GM23338 (cell line): ENCODE data around the gene BGLAP. TPM values are rescaled to one million over a fixed set of nuclear protein-coding genes. Genes with fewer than 3 reads are reported as not detected.

Source experiments
- ATAC-seq: fragments of 200-7000 bp; cut with Tn5 transposase; 3 replicates; pipeline ENCODE4 v1.9.1; 2020
- DNase-seq: peaks from one replicate; pipeline ENCODE4 v3.0.0-alpha.2; 2015; ENCODE audit warnings: low spot score
- H2AFZ ChIP-seq: fragments of 200-600 bp; sonication (generic); 2 replicates; pipeline ENCODE4 v1.8.0; 2016; ENCODE audit warnings: antibody characterized with exemption, mild to moderate bottlenecking, moderate library complexity
- H3F3A ChIP-seq: fragments of 200-600 bp; sonication (generic); replicated peaks from 2 replicates; pipeline ENCODE4 v1.8.0; 2017; ENCODE audit warnings: antibody characterized with exemption, mixed run types, low read depth
- H3K27ac ChIP-seq: fragments of 200-600 bp; sonication (generic); 2 replicates; pipeline ENCODE4 v1.6.1; 2016; ENCODE audit warnings: low read depth
- H3K27me3 ChIP-seq: fragments of 200-600 bp; sonication (generic); 2 replicates; pipeline ENCODE4 v1.8.0; 2016; ENCODE audit warnings: mild to moderate bottlenecking, mixed run types, moderate library complexity; ENCODE audit not compliant: insufficient read depth
- H3K36me3 ChIP-seq: fragments of 200-600 bp; sonication (generic); 2 replicates; pipeline ENCODE4 v1.8.0; 2016; ENCODE audit warnings: mild to moderate bottlenecking; ENCODE audit not compliant: insufficient read depth
- H3K4me1 ChIP-seq: fragments of 200-600 bp; sonication (generic); 2 replicates; pipeline ENCODE4 v1.8.0; 2016; ENCODE audit warnings: mild to moderate bottlenecking, moderate library complexity; ENCODE audit not compliant: insufficient read depth
- H3K4me2 ChIP-seq: fragments of 200-600 bp; sonication (generic); 2 replicates; pipeline ENCODE4 v1.7.1; 2017; ENCODE audit warnings: mixed run types
- H3K4me3 ChIP-seq: fragments of 200-600 bp; sonication (generic); 2 replicates; pipeline ENCODE4 v1.6.1; 2016; ENCODE audit warnings: mixed run types
- H3K79me2 ChIP-seq: fragments of 200-600 bp; sonication (generic); replicated peaks from 2 replicates; pipeline ENCODE4 v1.8.0; 2017; ENCODE audit warnings: mild to moderate bottlenecking; ENCODE audit not compliant: insufficient read depth
- H3K9me2 ChIP-seq: fragments of 200-600 bp; sonication (generic); 2 replicates; pipeline ENCODE4 v1.8.0; 2017; ENCODE audit not compliant: insufficient read depth
- H4K20me1 ChIP-seq: fragments of 200-600 bp; sonication (generic); replicated peaks from 2 replicates; pipeline ENCODE4 v1.8.0; 2017; ENCODE audit warnings: mild to moderate bottlenecking; ENCODE audit not compliant: insufficient read depth
- H3K27ac Mint-ChIP-seq: 2 replicates; pipeline ENCODE4 v1.8.0; 2020; ENCODE audit warnings: inconsistent platforms, mild to moderate bottlenecking, moderate library complexity, mixed read lengths
- H3K27me3 Mint-ChIP-seq: 3 replicates; pipeline ENCODE4 v1.8.0; 2022; ENCODE audit warnings: low read depth, mild to moderate bottlenecking, moderate library complexity, mixed read lengths, inconsistent platforms; ENCODE audit not compliant: insufficient read depth, poor library complexity
- H3K36me3 Mint-ChIP-seq: 3 replicates; pipeline ENCODE4 v1.8.0; 2021; ENCODE audit warnings: low read depth, mild to moderate bottlenecking, inconsistent platforms, moderate library complexity, mixed read lengths
- H3K4me1 Mint-ChIP-seq: 3 replicates; pipeline ENCODE4 v1.8.0; 2020; ENCODE audit warnings: mild to moderate bottlenecking, inconsistent platforms, mixed read lengths
- H3K4me3 Mint-ChIP-seq: 3 replicates; pipeline ENCODE4 v1.8.0; 2021; ENCODE audit warnings: moderate library complexity, mild to moderate bottlenecking, inconsistent platforms, mixed read lengths
- H3K9me3 Mint-ChIP-seq: 3 replicates; pipeline ENCODE4 v1.8.0; 2020; ENCODE audit warnings: moderate library complexity, mild to moderate bottlenecking, inconsistent platforms, mixed read lengths
- CREB1 ChIP-seq: fragments of 250-450 bp; sonication (Bioruptor Pico); IDR thresholded peaks from 2 replicates; pipeline ENCODE4 v1.5.0; 2020; ENCODE audit warnings: low read depth, mild to moderate bottlenecking, moderate library complexity
- EZH2 ChIP-seq: fragments of 200-600 bp; sonication (generic); IDR thresholded peaks from one replicate; pipeline ENCODE4 v1.8.0; 2017; ENCODE audit warnings: antibody characterized with exemption, mild to moderate bottlenecking, low read depth; ENCODE audit not compliant: unreplicated experiment
- EZH2phosphoT487 ChIP-seq: fragments of 200-600 bp; sonication (generic); IDR thresholded peaks from one replicate; pipeline ENCODE4 v1.8.1; 2018; ENCODE audit warnings: antibody characterized with exemption; ENCODE audit not compliant: unreplicated experiment
- JUNB ChIP-seq: IDR thresholded peaks from one replicate; pipeline ENCODE4 v1.6.1; 2016; ENCODE audit warnings: antibody characterized with exemption; ENCODE audit not compliant: unreplicated experiment
- NANOG ChIP-seq: IDR thresholded peaks from 2 replicates; pipeline ENCODE4 v1.6.1; 2016; ENCODE audit warnings: antibody characterized with exemption, borderline replicate concordance
- POLR2AphosphoS5 ChIP-seq: IDR thresholded peaks from 2 replicates; pipeline ENCODE4 v1.6.1; 2016; ENCODE audit warnings: antibody characterized with exemption, low read depth
- STAT1 ChIP-seq: IDR thresholded peaks from one replicate; pipeline ENCODE4 v1.6.1; 2016; ENCODE audit warnings: antibody characterized with exemption; ENCODE audit not compliant: unreplicated experiment
- ZNF114 ChIP-seq: fragments of 250-450 bp; sonication (Bioruptor Pico); IDR thresholded peaks from 2 replicates; pipeline ENCODE4 v1.5.0; 2020; ENCODE audit warnings: mild to moderate bottlenecking, moderate library complexity
- ZNF331 ChIP-seq: fragments of 250-450 bp; sonication (Bioruptor Pico); IDR thresholded peaks from 2 replicates; pipeline ENCODE4 v1.5.0; 2020; ENCODE audit warnings: low read depth, mild to moderate bottlenecking, moderate library complexity
- polyA plus RNA-seq: library from polyadenylated mRNA; unstranded; fragments of >200 nt; fragmentation: Nextera tagmentation; extraction: Ambion mirVana; gene quantifications from 2 replicates; pipeline ENCODE4 v1.2.1, GENCODE V29; 2016
- total RNA-seq: library from RNA; depleted of rRNA; stranded (reverse); fragments of >200 nt; shearing (Covaris generic); gene quantifications from 2 replicates; pipeline ENCODE4 v1.2.3, GENCODE V29; 2014
- TF ChIP-seq, protein P1 (sequence below), 2 experiments: fragments of 200-600 bp in 1 of 2; sonication (generic) in 1 of 2; conservative IDR thresholded peaks; 2 replicates each; pipeline versions ENCODE4 v1.5.1 to v1.6.1; 2016 to 2017; ENCODE audit warnings: antibody characterized with exemption in 2 of 2, low read depth in 2 of 2, mild to moderate bottlenecking in 2 of 2, moderate library complexity in 1 of 2
- TF ChIP-seq, protein P2 (sequence below): IDR thresholded peaks from 2 replicates; pipeline ENCODE4 v1.6.1; 2016; ENCODE audit warnings: antibody characterized with exemption
- TF ChIP-seq, protein P3 (sequence below): fragments of 250-450 bp; sonication (Bioruptor Pico); IDR thresholded peaks from 2 replicates; pipeline ENCODE4 v1.5.0; 2020; ENCODE audit warnings: mild to moderate bottlenecking, moderate library complexity

The BGLAP gene
- total and polyA plus RNA-seq, 2 experiments from 2014 or later: 0.36 to 0.42 TPM

DNA sequence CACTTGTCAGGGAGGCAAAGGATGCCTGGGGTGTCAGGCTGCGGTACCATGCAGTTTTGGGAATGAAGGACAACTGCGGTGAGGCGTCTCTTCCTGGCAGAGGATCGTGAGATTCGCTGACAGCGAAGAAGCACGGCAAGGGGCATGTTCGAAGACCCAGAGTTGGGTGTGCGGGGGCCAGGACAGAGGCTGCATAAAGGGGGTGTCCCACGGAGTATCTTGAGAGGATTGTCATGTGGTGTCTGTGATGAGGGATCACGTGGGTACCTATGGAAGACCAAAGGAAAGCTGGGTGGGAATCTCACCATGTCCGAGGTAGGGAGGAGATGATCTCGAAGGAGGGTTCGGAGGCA lies 47.7 kb upstream of the BGLAP start:
- H3K9me3 Mint-ChIP-seq: peaks cover 9% of the 10 kb centered on the region
- H2AFZ ChIP-seq: no peak overlapping the region
- H3K27me3 Mint-ChIP-seq: peaks cover 14% of the 10 kb centered on the region
- peak overlapping the region; percentile 81 for H3K4me3 ChIP-seq
- peak overlapping the region; percentile 99 for H3K4me3 Mint-ChIP-seq
- H3K79me2 ChIP-seq: peaks cover 50% of the 10 kb centered on the region
- ATAC-seq: no peak; the same call in 1 of the 3 replicates
- 0 out of 2 replicates have a peak, but pooled peaks cover 15% of the 10 kb centered on the region for H3F3A ChIP-seq
- H3K27ac Mint-ChIP-seq: peak overlapping the region; percentile 88
- H4K20me1 ChIP-seq: peaks cover 7% of the 10 kb centered on the region
- peaks cover 10% of the 10 kb centered on the region for H3K36me3 Mint-ChIP-seq
- peaks cover 1% of the 10 kb centered on the region for H3K36me3 ChIP-seq
- H3K27ac ChIP-seq: no peak overlapping the region
- peaks cover 13% of the 10 kb centered on the region for H3K4me1 ChIP-seq
- no peaks in the 10 kb centered on the region for H3K27me3 ChIP-seq
- DNase-seq: no peak
- no peaks in the 10 kb centered on the region for H3K9me2 ChIP-seq
- TF ChIP-seq, protein P1, sequence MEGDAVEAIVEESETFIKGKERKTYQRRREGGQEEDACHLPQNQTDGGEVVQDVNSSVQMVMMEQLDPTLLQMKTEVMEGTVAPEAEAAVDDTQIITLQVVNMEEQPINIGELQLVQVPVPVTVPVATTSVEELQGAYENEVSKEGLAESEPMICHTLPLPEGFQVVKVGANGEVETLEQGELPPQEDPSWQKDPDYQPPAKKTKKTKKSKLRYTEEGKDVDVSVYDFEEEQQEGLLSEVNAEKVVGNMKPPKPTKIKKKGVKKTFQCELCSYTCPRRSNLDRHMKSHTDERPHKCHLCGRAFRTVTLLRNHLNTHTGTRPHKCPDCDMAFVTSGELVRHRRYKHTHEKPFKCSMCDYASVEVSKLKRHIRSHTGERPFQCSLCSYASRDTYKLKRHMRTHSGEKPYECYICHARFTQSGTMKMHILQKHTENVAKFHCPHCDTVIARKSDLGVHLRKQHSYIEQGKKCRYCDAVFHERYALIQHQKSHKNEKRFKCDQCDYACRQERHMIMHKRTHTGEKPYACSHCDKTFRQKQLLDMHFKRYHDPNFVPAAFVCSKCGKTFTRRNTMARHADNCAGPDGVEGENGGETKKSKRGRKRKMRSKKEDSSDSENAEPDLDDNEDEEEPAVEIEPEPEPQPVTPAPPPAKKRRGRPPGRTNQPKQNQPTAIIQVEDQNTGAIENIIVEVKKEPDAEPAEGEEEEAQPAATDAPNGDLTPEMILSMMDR (conservative IDR thresholded peaks at IDR 0.05; ENCODE audit: low read depth in 2 of 2): no peak
- TF ChIP-seq CREB1 (CRISPR knock-in tag) (no peak), ZNF331 (no peak), EZH2phosphoT487 (no peak), STAT1 (no peak), ZNF114 (CRISPR knock-in tag) (no peak), EZH2 (no peak), POLR2AphosphoS5 (no peak)
- TF ChIP-seq, protein P2, sequence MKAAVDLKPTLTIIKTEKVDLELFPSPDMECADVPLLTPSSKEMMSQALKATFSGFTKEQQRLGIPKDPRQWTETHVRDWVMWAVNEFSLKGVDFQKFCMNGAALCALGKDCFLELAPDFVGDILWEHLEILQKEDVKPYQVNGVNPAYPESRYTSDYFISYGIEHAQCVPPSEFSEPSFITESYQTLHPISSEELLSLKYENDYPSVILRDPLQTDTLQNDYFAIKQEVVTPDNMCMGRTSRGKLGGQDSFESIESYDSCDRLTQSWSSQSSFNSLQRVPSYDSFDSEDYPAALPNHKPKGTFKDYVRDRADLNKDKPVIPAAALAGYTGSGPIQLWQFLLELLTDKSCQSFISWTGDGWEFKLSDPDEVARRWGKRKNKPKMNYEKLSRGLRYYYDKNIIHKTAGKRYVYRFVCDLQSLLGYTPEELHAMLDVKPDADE: no peak
- H3K4me2 ChIP-seq: peak overlapping the region; percentile 99
- H3K4me1 Mint-ChIP-seq: peaks cover 31% of the 10 kb centered on the region

DNA sequence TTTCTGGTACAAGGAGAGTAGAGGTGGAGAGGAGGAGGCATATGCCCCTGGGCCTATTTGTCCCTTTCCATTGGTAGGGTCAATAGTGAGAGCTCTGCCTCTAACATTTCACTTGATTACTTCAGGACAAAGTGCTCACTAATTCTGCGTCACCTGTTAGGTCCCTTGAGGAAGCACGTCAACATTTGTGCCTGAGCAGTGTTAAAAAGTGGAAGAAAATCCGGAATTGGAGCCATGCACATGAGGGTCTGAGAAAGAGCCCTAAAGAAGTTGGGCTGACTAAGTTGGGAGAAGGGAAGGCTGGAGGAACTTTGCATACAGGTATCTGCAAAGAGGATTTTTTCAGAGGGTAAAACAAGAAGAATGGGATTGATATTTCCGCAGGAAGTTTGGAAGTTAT lies 46.1 kb upstream of the BGLAP start:
- Histone ChIP-seq H3K4me3 (no peak overlapping the region), H4K20me1 (peaks cover 7% of the 10 kb centered on the region), H3K79me2 (peaks cover 60% of the 10 kb centered on the region), H3K27me3 (no peaks in the 10 kb centered on the region), H3K4me2 (0 out of 2 replicates have a peak overlapping the region, but pooled peaks have one; percentile 32), H3K4me1 (peaks cover 13% of the 10 kb centered on the region), H3K36me3 (no peaks in the 10 kb centered on the region; the same call in 1 of the 2 replicates), H3K9me2 (no peaks in the 10 kb centered on the region), H3K27ac (no peak overlapping the region), H3F3A (0 out of 2 replicates have a peak, but pooled peaks cover 15% of the 10 kb centered on the region), H2AFZ (no peak overlapping the region)
- Mint-ChIP-seq H3K27me3 (peaks cover 14% of the 10 kb centered on the region), H3K9me3 (no peaks in the 10 kb centered on the region; the same call in 2 of the 3 replicates), H3K36me3 (peaks cover 22% of the 10 kb centered on the region), H3K4me1 (peaks cover 31% of the 10 kb centered on the region), H3K4me3 (peak overlapping the region; percentile 46), H3K27ac (no peak overlapping the region)
- DNase-seq (no peak), ATAC-seq (no peak)
- no peak for TF ChIP-seq STAT1
- TF ChIP-seq, protein P3, sequence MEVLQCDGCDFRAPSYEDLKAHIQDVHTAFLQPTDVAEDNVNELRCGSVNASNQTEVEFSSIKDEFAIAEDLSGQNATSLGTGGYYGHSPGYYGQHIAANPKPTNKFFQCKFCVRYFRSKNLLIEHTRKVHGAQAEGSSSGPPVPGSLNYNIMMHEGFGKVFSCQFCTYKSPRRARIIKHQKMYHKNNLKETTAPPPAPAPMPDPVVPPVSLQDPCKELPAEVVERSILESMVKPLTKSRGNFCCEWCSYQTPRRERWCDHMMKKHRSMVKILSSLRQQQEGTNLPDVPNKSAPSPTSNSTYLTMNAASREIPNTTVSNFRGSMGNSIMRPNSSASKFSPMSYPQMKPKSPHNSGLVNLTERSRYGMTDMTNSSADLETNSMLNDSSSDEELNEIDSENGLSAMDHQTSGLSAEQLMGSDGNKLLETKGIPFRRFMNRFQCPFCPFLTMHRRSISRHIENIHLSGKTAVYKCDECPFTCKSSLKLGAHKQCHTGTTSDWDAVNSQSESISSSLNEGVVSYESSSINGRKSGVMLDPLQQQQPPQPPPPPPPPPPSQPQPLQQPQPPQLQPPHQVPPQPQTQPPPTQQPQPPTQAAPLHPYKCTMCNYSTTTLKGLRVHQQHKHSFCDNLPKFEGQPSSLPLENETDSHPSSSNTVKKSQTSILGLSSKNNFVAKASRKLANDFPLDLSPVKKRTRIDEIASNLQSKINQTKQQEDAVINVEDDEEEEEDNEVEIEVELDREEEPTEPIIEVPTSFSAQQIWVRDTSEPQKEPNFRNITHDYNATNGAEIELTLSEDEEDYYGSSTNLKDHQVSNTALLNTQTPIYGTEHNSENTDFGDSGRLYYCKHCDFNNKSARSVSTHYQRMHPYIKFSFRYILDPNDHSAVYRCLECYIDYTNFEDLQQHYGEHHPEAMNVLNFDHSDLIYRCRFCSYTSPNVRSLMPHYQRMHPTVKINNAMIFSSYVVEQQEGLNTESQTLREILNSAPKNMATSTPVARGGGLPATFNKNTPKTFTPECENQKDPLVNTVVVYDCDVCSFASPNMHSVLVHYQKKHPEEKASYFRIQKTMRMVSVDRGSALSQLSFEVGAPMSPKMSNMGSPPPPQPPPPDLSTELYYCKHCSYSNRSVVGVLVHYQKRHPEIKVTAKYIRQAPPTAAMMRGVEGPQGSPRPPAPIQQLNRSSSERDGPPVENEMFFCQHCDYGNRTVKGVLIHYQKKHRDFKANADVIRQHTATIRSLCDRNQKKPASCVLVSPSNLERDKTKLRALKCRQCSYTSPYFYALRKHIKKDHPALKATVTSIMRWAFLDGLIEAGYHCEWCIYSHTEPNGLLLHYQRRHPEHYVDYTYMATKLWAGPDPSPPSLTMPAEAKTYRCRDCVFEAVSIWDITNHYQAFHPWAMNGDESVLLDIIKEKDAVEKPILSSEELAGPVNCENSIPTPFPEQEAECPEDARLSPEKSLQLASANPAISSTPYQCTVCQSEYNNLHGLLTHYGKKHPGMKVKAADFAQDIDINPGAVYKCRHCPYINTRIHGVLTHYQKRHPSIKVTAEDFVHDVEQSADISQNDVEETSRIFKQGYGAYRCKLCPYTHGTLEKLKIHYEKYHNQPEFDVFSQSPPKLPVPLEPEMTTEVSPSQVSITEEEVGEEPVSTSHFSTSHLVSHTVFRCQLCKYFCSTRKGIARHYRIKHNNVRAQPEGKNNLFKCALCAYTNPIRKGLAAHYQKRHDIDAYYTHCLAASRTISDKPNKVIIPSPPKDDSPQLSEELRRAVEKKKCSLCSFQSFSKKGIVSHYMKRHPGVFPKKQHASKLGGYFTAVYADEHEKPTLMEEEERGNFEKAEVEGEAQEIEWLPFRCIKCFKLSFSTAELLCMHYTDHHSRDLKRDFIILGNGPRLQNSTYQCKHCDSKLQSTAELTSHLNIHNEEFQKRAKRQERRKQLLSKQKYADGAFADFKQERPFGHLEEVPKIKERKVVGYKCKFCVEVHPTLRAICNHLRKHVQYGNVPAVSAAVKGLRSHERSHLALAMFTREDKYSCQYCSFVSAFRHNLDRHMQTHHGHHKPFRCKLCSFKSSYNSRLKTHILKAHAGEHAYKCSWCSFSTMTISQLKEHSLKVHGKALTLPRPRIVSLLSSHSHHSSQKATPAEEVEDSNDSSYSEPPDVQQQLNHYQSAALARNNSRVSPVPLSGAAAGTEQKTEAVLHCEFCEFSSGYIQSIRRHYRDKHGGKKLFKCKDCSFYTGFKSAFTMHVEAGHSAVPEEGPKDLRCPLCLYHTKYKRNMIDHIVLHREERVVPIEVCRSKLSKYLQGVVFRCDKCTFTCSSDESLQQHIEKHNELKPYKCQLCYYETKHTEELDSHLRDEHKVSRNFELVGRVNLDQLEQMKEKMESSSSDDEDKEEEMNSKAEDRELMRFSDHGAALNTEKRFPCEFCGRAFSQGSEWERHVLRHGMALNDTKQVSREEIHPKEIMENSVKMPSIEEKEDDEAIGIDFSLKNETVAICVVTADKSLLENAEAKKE (CRISPR knock-in tag): no peak
- no peak for TF ChIP-seq ZNF114 (CRISPR knock-in tag)
- TF ChIP-seq EZH2phosphoT487: no peak
- TF ChIP-seq, protein P2: no peak
- TF ChIP-seq CREB1 (CRISPR knock-in tag): no peak
- no peak for TF ChIP-seq JUNB
- TF ChIP-seq NANOG: no peak
